Stimulated activated CD8-positive, alpha-beta memory T cell treated with anti-CD3 and anti-CD28 coated beads, Interleukin-7, amount 100 ng/mL, for 24 hours (primary cell): ENCODE measurements around the gene BRCC3.
"Not testable (repeated sequence)": the region's sequence is repeated elsewhere in the genome, so short reads cannot be mapped to it uniquely, and the experiment has no call there.

Experiments used
- DNase-seq: peaks from one replicate; pipeline ENCODE4 v3.0.0-alpha.2; 2020; ENCODE audit warnings: low read depth

Gene BRCC3

GRCh38 chrX:155144926-155145325, 73.6 kb downstream of the BRCC3 start:
- DNase-seq = no peak

- not testable (repeated sequence) for DNase-seq
These were observed 76.3 kb downstream of the BRCC3 start for GRCh38 chrX:155147612-155148011.

DNA sequence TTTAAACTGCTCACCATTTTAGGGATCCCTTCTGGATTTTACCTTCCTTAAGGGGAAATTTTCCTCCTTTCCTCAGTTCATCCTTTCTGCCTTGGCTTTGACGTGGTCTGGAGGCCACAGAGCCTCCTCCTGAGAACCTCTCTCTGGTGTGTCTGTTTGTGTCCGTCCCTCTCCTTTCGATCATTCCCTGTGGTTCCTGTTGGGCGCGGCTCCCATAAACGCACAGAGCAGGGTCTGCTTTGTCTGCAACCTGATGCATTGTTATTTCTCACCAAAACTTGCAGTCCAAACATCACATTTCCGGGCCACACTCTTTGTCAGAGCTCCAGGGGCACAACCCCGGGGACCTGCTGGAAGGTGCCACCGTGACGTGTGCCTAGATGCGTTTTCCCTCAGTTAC, 76.9 kb downstream of the BRCC3 start:
- DNase-seq = not testable (repeated sequence)

DNA sequence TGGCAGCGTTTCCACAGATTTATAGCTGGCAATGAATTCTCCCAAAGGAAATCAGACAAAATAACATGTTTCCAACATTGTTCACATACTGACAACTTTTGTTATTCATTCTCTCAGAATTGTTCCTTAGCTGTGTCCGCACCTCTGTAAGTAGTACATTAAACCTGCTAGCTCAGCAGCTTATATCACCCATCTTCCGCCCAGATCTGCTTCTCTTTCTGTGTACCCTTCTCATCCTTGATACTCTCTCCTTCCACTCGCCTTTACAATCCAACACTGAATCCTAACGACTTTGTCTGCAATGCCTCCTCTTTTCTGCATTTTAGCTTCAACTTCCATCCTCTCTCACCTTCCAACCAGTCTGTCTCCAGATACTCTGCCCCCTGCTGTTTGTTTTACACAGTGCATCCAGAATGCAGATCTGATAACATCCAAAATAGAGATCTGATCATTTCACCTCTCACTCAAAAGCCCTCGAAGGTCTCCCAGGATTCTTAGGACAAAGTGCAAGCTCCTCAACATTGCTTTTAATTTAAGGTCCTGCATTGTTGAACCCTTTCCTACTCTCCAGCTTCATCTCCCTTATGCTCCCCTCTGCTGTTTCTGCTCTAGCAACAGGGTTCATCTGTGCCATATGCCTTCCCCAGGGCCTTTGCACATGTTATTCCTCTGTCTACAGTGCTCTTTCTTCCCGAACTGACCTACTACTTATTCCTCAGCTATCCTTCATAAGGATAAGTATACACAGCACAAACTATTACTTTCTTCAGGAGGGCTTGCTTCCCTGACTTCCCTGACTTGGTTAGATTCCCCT, 77.6 kb downstream of the BRCC3 start:
- no peak for DNase-seq

- DNase-seq = no peak
These were observed 98.6 kb downstream of the BRCC3 start for GRCh38 chrX:155169881-155170280.
